Measurements from ENCODE around the gene ASIC3.
A peak's percentile ranks its signal among the peaks of the same experiment; 100 is the strongest.

Gene ASIC3

GRCh38 chr7:151005566-151005965 is 42.8 kb upstream of the ASIC3 start:
- TF ChIP-seq CTCF (IDR thresholded peaks at IDR 0.05; ENCODE audit: low read depth, low read length): no peak

DNA sequence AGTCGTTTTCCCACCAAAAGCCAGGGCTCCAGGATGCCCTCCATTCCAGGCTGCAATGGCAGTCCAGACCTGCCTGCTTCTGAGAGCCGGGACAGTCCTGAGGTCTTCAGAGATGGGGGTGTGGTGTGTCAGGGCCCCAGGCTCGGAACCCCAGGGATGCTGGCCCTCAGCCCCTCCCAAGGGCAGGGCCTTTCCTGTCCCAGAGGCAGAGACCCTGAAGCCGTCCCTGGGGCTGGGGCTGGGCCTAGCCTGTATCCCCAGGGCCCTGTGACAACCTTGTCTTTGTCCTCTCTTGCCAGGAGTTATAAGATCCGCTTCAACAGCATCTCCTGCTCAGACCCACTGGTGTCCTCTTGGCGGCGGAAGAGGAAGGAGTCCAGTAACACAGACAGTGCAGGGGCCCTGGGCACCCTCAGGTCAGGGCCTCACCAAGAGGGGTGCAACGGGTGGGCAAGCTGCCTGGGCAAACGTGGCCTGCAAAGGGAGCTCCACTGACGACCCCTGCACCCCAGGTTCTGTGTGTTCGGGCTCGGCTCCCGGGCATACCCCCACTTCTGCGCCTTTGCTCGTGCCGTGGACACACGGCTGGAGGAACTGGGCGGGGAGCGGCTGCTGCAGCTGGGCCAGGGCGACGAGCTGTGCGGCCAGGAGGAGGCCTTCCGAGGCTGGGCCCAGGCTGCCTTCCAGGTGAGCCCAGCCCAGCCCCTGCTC is 41.6 kb upstream of the ASIC3 start:
- no peak for TF ChIP-seq CTCF (IDR thresholded peaks at IDR 0.05; ENCODE audit: low read depth, low read length)
- H3K4me3 ChIP-seq (ENCODE audit: low read depth, low read length): no peak overlapping the region

More at GRCh38 chr7:151005566-151005965, 42.8 kb upstream of the ASIC3 start:
- H3K4me3 ChIP-seq (ENCODE audit: low read depth, low read length): no peak overlapping the region

DNA sequence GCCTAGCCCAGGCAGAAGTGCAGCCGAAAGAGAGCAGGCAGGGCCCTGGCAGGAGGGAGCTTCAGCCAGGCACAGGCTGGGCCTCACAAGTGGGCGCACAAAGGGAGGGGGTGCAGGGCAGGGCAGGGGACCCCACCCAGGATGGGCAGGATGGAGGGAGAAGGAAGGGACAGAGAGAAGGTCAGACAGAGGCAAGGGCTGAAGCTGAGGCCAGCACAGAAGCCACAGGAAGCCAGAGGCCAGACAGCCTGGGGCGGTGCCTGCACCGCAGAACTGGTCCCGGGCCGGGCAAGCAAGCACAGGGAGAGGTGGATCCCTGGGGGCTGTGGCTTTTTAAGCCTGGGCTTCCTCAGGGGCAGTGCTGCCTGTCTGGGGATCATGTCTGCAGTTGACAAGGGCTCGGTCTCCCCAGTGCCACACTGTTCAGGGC is 40.8 kb upstream of the ASIC3 start:
- no peak overlapping the region for H3K4me3 ChIP-seq (ENCODE audit: low read depth, low read length)
- no peak for TF ChIP-seq CTCF (IDR thresholded peaks at IDR 0.05; ENCODE audit: low read depth, low read length)

DNA sequence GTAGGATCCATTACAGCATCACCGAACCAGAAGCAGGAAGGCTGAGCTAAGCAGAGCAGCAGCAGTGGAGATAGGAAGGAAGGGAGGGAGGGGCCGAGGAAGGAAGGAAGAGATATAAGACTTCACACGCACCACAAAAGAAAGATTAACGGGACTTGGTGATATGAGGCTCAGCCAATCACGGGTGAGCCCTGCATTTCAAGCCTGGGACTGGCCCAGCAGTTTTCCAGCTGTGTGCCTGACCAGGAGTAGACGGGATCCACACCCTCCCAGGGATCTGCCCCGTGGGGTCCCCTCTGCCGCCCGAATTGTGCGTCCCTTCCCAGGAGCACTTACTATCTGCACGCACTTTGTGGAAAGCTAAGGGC is 40.2 kb upstream of the ASIC3 start:
- H3K4me3 ChIP-seq (ENCODE audit: low read depth, low read length): no peak overlapping the region

DNA sequence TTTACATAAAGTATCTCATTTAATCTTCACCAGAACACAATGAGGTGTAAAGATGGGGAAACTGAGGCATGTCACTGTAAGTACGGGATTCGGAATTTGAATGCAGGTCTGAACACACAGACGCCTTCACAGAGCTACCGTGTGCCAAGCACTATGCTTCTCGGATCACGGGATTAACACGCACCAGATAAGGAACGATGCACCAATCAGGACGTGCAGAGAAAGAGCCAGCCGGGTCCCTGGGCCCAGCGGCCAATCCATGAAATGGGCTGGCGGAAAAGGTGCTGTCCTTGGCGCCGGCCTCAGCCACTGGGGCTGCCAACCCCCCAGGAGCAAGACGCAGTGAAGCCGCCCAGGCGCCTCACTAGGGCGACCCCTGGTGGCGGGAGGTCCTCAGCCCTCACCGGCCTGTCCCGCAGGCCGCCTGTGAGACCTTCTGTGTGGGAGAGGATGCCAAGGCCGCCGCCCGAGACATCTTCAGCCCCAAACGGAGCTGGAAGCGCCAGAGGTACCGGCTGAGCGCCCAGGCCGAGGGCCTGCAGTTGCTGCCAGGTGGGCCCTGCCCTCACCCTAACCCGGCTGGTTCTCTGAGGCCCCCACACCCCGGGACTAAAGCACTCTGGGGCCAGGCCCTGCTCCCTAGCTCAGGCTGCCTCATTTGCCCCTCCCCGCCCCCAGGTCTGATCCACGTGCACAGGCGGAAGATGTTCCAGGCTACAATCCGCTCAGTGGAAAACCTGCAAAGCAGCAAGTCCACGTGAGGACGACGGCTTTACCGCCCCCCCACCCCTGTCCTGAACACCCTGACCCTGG is 39.6 kb upstream of the ASIC3 start:
- peak; percentile 26; the same call in 1 of the 2 replicates for TF ChIP-seq CTCF (IDR thresholded peaks at IDR 0.05; ENCODE audit: low read depth, low read length)
- H3K4me3 ChIP-seq (ENCODE audit: low read depth, low read length): no peak overlapping the region

More for the DNA sequence above, 40.2 kb upstream of the ASIC3 start:
- no peak for TF ChIP-seq CTCF (IDR thresholded peaks at IDR 0.05; ENCODE audit: low read depth, low read length)

- no peak overlapping the region for H3K4me3 ChIP-seq (ENCODE audit: low read depth, low read length)
- TF ChIP-seq CTCF (IDR thresholded peaks at IDR 0.05; ENCODE audit: low read depth, low read length): no peak
Measured at GRCh38 chr7:151009327-151010036, 38.8 kb upstream of the ASIC3 start.

GRCh38 chr7:151010037-151010306 is 38.4 kb upstream of the ASIC3 start:
- H3K4me3 ChIP-seq (ENCODE audit: low read depth, low read length): no peak overlapping the region

More at GRCh38 chr7:151010037-151010306, 38.4 kb upstream of the ASIC3 start:
- no peak for TF ChIP-seq CTCF (IDR thresholded peaks at IDR 0.05; ENCODE audit: low read depth, low read length)
